GM19372 (cell line): ENCODE data around the gene RSF1.

Experiments
- ATAC-seq: cut with Tn5 transposase; IDR thresholded peaks from one replicate; pipeline ENCODE4 v1.9.1; 2021; ENCODE audit warnings: mild to moderate bottlenecking, low read depth, moderate library complexity; ENCODE audit not compliant: unreplicated experiment

The RSF1 gene

GRCh38 chr11:77699425-77699824, 121.1 kb downstream of the RSF1 start:
- no peak for ATAC-seq

GRCh38 chr11:77698896-77699295, 121.6 kb downstream of the RSF1 start:
- ATAC-seq, result no peak

GRCh38 chr11:77697865-77698264, 122.7 kb downstream of the RSF1 start:
- no peak for ATAC-seq

GRCh38 chr11:77695417-77695816, 125.1 kb downstream of the RSF1 start:
- ATAC-seq, result no peak

- ATAC-seq, result no peak
These were observed 129.9 kb downstream of the RSF1 start for GRCh38 chr11:77690649-77691048.

- ATAC-seq, result no peak
These were observed 133.4 kb downstream of the RSF1 start for GRCh38 chr11:77687088-77687487.

- ATAC-seq, result no peak
These were observed 143.4 kb downstream of the RSF1 start for GRCh38 chr11:77677138-77677537.

GRCh38 chr11:77672264-77672663, 148.3 kb downstream of the RSF1 start:
- no peak for ATAC-seq

- ATAC-seq, result no peak
These were observed 150.5 kb downstream of the RSF1 start for GRCh38 chr11:77669848-77670511.

- no peak for ATAC-seq
These were observed 151.8 kb downstream of the RSF1 start for GRCh38 chr11:77668760-77669159.

- ATAC-seq, result no peak
These were observed 155.1 kb downstream of the RSF1 start for GRCh38 chr11:77665240-77665965.

- ATAC-seq, result no peak
These were observed 158.9 kb downstream of the RSF1 start for GRCh38 chr11:77661670-77662069.

GRCh38 chr11:77660947-77661346, 159.6 kb downstream of the RSF1 start:
- ATAC-seq, result no peak

GRCh38 chr11:77658213-77659013, 162.1 kb downstream of the RSF1 start:
- no peak for ATAC-seq

- no peak for ATAC-seq
These were observed 164.2 kb downstream of the RSF1 start for GRCh38 chr11:77656362-77656761.

- ATAC-seq, result no peak
These were observed 165.6 kb downstream of the RSF1 start for GRCh38 chr11:77654770-77655434.

- no peak for ATAC-seq
These were observed 170.4 kb downstream of the RSF1 start for GRCh38 chr11:77650123-77650522.

- ATAC-seq, result no peak
These were observed 172.7 kb downstream of the RSF1 start for GRCh38 chr11:77647654-77648305.

GRCh38 chr11:77644887-77645286, 175.6 kb downstream of the RSF1 start:
- no peak for ATAC-seq

- ATAC-seq, result no peak
These were observed 178.3 kb downstream of the RSF1 start for GRCh38 chr11:77642228-77642627.
